SK-N-SH (cell line): ENCODE data around the gene KCNJ10.

ENCODE experiments used
- CHD2 ChIP-seq: fragments of 150-350 bp; IDR thresholded peaks from 2 replicates; pipeline ENCODE4 v1.6.1; 2018; ENCODE audit warnings: low read length; ENCODE audit not compliant: partially characterized antibody
- CTCF ChIP-seq: fragments of 200-600 bp; sonication (generic); IDR thresholded peaks from 2 replicates; pipeline ENCODE4 v1.6.1; 2017; ENCODE audit warnings: antibody characterized with exemption, mild to moderate bottlenecking, moderate library complexity
- EZH2phosphoT487 ChIP-seq: fragments of 200-600 bp; sonication (generic); IDR thresholded peaks from 2 replicates; pipeline ENCODE4 v1.6.1; 2017; ENCODE audit warnings: low read depth, mixed run types, mild to moderate bottlenecking, antibody characterized with exemption, moderate library complexity, borderline replicate concordance
- FOXM1 ChIP-seq: IDR thresholded peaks from 2 replicates; pipeline ENCODE4 v1.4.0; 2012; ENCODE audit warnings: low read depth, mild to moderate bottlenecking
- GABPA ChIP-seq: IDR thresholded peaks from 2 replicates; pipeline ENCODE4 v1.4.0; 2012; ENCODE audit warnings: low read depth, mild to moderate bottlenecking
- TAF1 ChIP-seq: IDR thresholded peaks from 2 replicates; pipeline ENCODE4 v1.6.1; 2012; ENCODE audit warnings: low read depth, mild to moderate bottlenecking, low read length, moderate library complexity, borderline replicate concordance

- no peak for TF ChIP-seq FOXM1
- no peak for TF ChIP-seq CHD2
- TF ChIP-seq CTCF: no peak
- no peak for TF ChIP-seq EZH2phosphoT487
- TF ChIP-seq TAF1: no peak
- no peak for TF ChIP-seq GABPA
Measured at GRCh38 chr1:159960721-159961381, 109.1 kb downstream of the KCNJ10 start.
